GM13977 (cell line): ENCODE results near the gene GDNF.
"Not testable (repeated sequence)": the region's sequence is repeated elsewhere in the genome, so short reads cannot be mapped to it uniquely, and the experiment has no call there.

Experiments
- DNase-seq: peaks from one replicate; pipeline ENCODE4 v3.0.0; 2012; ENCODE audit warnings: low spot score
- CTCF ChIP-seq: IDR thresholded peaks from 2 replicates; pipeline ENCODE4 v1.5.1; 2012; ENCODE audit warnings: mild to moderate bottlenecking, control low read depth; ENCODE audit not compliant: insufficient read depth; ENCODE audit errors: extremely low read depth, missing control alignments
- in situ Hi-C: fragments of 300-500 bp; cut with MboI; formaldehyde crosslinking; loops from one replicate; pipeline ENCODE4 v1.12.0; 2022; ENCODE audit warnings: low sequenced_read_pairs, low pct_unique_long_range_greater_than_20kb, mixed read lengths, inconsistent platforms; ENCODE audit not compliant: unreplicated experiment

Gene GDNF

GRCh38 chr5:37792975-37793631 is 46.7 kb downstream of the GDNF start:
- TF ChIP-seq CTCF: no peak
- no peak for DNase-seq
- in situ Hi-C loops: no loop called here

- TF ChIP-seq CTCF: no peak
- no peak for DNase-seq
Observed at GRCh38 chr5:37791321-37791720, 48.5 kb downstream of the GDNF start.

GRCh38 chr5:37789991-37790390 is 49.9 kb downstream of the GDNF start:
- in situ Hi-C loops: no loop called here
- DNase-seq: no peak
- TF ChIP-seq CTCF: no peak

More at GRCh38 chr5:37791321-37791720, 48.5 kb downstream of the GDNF start:
- in situ Hi-C loops: no loop called here

- TF ChIP-seq CTCF: no peak
- no peak for DNase-seq
- in situ Hi-C loops: no loop called here
Observed at GRCh38 chr5:37787742-37788141, 52.1 kb downstream of the GDNF start.

GRCh38 chr5:37786862-37787519 is 52.9 kb downstream of the GDNF start:
- in situ Hi-C loops: no loop called here
- TF ChIP-seq CTCF: no peak
- no peak for DNase-seq

GRCh38 chr5:37786416-37786815 is 53.4 kb downstream of the GDNF start:
- no peak for TF ChIP-seq CTCF
- DNase-seq: no peak
- in situ Hi-C loops: no loop called here

GRCh38 chr5:37781409-37781808 is 58.4 kb downstream of the GDNF start:
- DNase-seq, in situ Hi-C loops: not testable (repeated sequence)
